HUES48 (cell line): ENCODE results near the gene SGF29.
"Not testable (repeated sequence)": the region's sequence is repeated elsewhere in the genome, so short reads cannot be mapped to it uniquely, and the experiment has no call there.

Source experiments
- H3K27ac ChIP-seq: one replicate; pipeline ENCODE4 v1.7.0; 2013; ENCODE audit warnings: low read depth, low read length, inconsistent platforms
- H3K27me3 ChIP-seq: 2 replicates; pipeline ENCODE4 v1.6.1; 2013; ENCODE audit warnings: mild to moderate bottlenecking, low read length; ENCODE audit not compliant: control insufficient read depth, insufficient read depth
- H3K36me3 ChIP-seq: 2 replicates; pipeline ENCODE4 v1.6.1; 2013; ENCODE audit warnings: low read length; ENCODE audit not compliant: control insufficient read depth, insufficient read depth
- H3K4me1 ChIP-seq: 2 replicates; pipeline ENCODE4 v1.6.1; 2013; ENCODE audit warnings: mild to moderate bottlenecking, low read length; ENCODE audit not compliant: control insufficient read depth, insufficient read depth
- H3K4me3 ChIP-seq: 2 replicates; pipeline ENCODE4 v1.5.1; 2013; ENCODE audit warnings: mild to moderate bottlenecking, low read depth, low read length
- H3K9ac ChIP-seq: 2 replicates; pipeline ENCODE4 v1.6.1; 2013; ENCODE audit warnings: mild to moderate bottlenecking, low read depth, low read length, moderate library complexity
- H3K9me3 ChIP-seq: 2 replicates; pipeline ENCODE4 v1.6.1; 2013; ENCODE audit warnings: low read length; ENCODE audit not compliant: control insufficient read depth, insufficient read depth

Gene SGF29

GRCh38 chr16:28617874-28618273 lies 64.2 kb downstream of the SGF29 start:
- H3K4me3 ChIP-seq = no peak overlapping the region
- H3K9ac ChIP-seq = no peak overlapping the region
- no peaks in the 10 kb centered on the region for H3K9me3 ChIP-seq
- peaks cover 16% of the 10 kb centered on the region; the same call in 1 of the 2 replicates for H3K4me1 ChIP-seq
- H3K36me3 ChIP-seq = no peaks in the 10 kb centered on the region
- H3K27ac ChIP-seq = peak overlapping the region; percentile 37
- H3K27me3 ChIP-seq = no peaks in the 10 kb centered on the region

GRCh38 chr16:28620316-28620715 lies 66.6 kb downstream of the SGF29 start:
- H3K36me3 ChIP-seq, H3K27ac ChIP-seq, H3K9ac ChIP-seq, H3K4me3 ChIP-seq, H3K27me3 ChIP-seq, H3K9me3 ChIP-seq: not testable (repeated sequence)
- H3K4me1 ChIP-seq = peaks cover 16% of the 10 kb centered on the region; the same call in 1 of the 2 replicates

- H3K9me3 ChIP-seq = no peaks in the 10 kb centered on the region
- H3K27me3 ChIP-seq = no peaks in the 10 kb centered on the region
- no peak overlapping the region for H3K4me3 ChIP-seq
- no peaks in the 10 kb centered on the region for H3K36me3 ChIP-seq
- H3K4me1 ChIP-seq = peaks cover 16% of the 10 kb centered on the region; the same call in 1 of the 2 replicates
- peak overlapping the region; percentile 45 for H3K27ac ChIP-seq
- no peak overlapping the region for H3K9ac ChIP-seq
Measured at GRCh38 chr16:28621481-28622155, 67.9 kb downstream of the SGF29 start.

- not testable (repeated sequence) for H3K27ac ChIP-seq, H3K27me3 ChIP-seq, H3K36me3 ChIP-seq, H3K9me3 ChIP-seq, H3K4me1 ChIP-seq, H3K4me3 ChIP-seq, H3K9ac ChIP-seq
Measured at GRCh38 chr16:28622532-28623171, 68.9 kb downstream of the SGF29 start.

GRCh38 chr16:28623172-28623711 lies 69.5 kb downstream of the SGF29 start:
- H3K27ac ChIP-seq = no peak overlapping the region
- no peaks in the 10 kb centered on the region for H3K27me3 ChIP-seq
- no peak overlapping the region for H3K9ac ChIP-seq
- peaks cover 9% of the 10 kb centered on the region; the same call in 1 of the 2 replicates for H3K4me1 ChIP-seq
- H3K36me3 ChIP-seq = no peaks in the 10 kb centered on the region
- H3K9me3 ChIP-seq = no peaks in the 10 kb centered on the region
- H3K4me3 ChIP-seq = no peak overlapping the region

GRCh38 chr16:28630905-28631304 lies 77.2 kb downstream of the SGF29 start:
- not testable (repeated sequence) for H3K9ac ChIP-seq, H3K4me3 ChIP-seq, H3K9me3 ChIP-seq, H3K27me3 ChIP-seq, H3K36me3 ChIP-seq, H3K4me1 ChIP-seq, H3K27ac ChIP-seq

- H3K9me3 ChIP-seq, H3K27ac ChIP-seq, H3K9ac ChIP-seq, H3K36me3 ChIP-seq, H3K4me3 ChIP-seq, H3K27me3 ChIP-seq, H3K4me1 ChIP-seq: not testable (repeated sequence)
Measured at GRCh38 chr16:28636093-28636823, 82.5 kb downstream of the SGF29 start.

GRCh38 chr16:28637765-28638164 lies 84.0 kb downstream of the SGF29 start, which contains the start of gene NPIPB8:
Gene NPIPB8 (plus strand): TSS chr16:28638065. CDS start chr16:28638361, 296 bp downstream.
- H3K9me3 ChIP-seq, H3K4me1 ChIP-seq, H3K27me3 ChIP-seq, H3K4me3 ChIP-seq, H3K27ac ChIP-seq, H3K9ac ChIP-seq, H3K36me3 ChIP-seq: not testable (repeated sequence)

GRCh38 chr16:28638359-28638758 lies 84.6 kb downstream of the SGF29 start:
- not testable (repeated sequence) for H3K36me3 ChIP-seq, H3K4me3 ChIP-seq, H3K4me1 ChIP-seq, H3K9me3 ChIP-seq, H3K9ac ChIP-seq, H3K27ac ChIP-seq, H3K27me3 ChIP-seq

GRCh38 chr16:28639959-28640358 lies 86.2 kb downstream of the SGF29 start:
- H3K27ac ChIP-seq, H3K9ac ChIP-seq, H3K4me1 ChIP-seq, H3K36me3 ChIP-seq, H3K27me3 ChIP-seq, H3K9me3 ChIP-seq, H3K4me3 ChIP-seq: not testable (repeated sequence)
